Endothelial cell (in vitro differentiated cells): Measurements from ENCODE around the gene NOX5. TPM values are rescaled to one million over a fixed set of nuclear protein-coding genes. Genes with fewer than 3 reads are reported as not detected.
A peak's percentile ranks its signal among the peaks of the same experiment; 100 is the strongest.

Source experiments
- DNase-seq: peaks from one replicate; pipeline ENCODE4 v3.0.0; 2021; ENCODE audit warnings: low spot score
- H3K27ac Mint-ChIP-seq: one replicate; pipeline ENCODE4 v1.8.0; 2021; ENCODE audit warnings: mixed read lengths, inconsistent platforms; ENCODE audit not compliant: unreplicated experiment
- H3K27me3 Mint-ChIP-seq: one replicate; pipeline ENCODE4 v1.8.0; 2021; ENCODE audit warnings: mild to moderate bottlenecking, moderate library complexity, mixed read lengths, inconsistent platforms; ENCODE audit not compliant: unreplicated experiment
- H3K36me3 Mint-ChIP-seq: one replicate; pipeline ENCODE4 v1.8.0; 2021; ENCODE audit warnings: mild to moderate bottlenecking, low read depth, mixed read lengths, inconsistent platforms; ENCODE audit not compliant: unreplicated experiment
- H3K4me1 Mint-ChIP-seq: one replicate; pipeline ENCODE4 v1.8.0; 2021; ENCODE audit warnings: mild to moderate bottlenecking, mixed read lengths, inconsistent platforms; ENCODE audit not compliant: unreplicated experiment
- H3K4me3 Mint-ChIP-seq: one replicate; pipeline ENCODE4 v1.8.0; 2021; ENCODE audit warnings: mild to moderate bottlenecking, mixed read lengths, inconsistent platforms; ENCODE audit not compliant: unreplicated experiment
- H3K9me3 Mint-ChIP-seq: one replicate; pipeline ENCODE4 v1.8.0; 2021; ENCODE audit warnings: mixed read lengths, inconsistent platforms; ENCODE audit not compliant: unreplicated experiment
- CTCF ChIP-seq: fragments of 200-600 bp; sonication (generic); IDR thresholded peaks from one replicate; pipeline ENCODE4 v1.5.0; 2021; ENCODE audit warnings: antibody characterized with exemption; ENCODE audit not compliant: unreplicated experiment
- total RNA-seq: library from RNA; stranded (reverse); fragmentation: NEBNext Ultra II Directional; extraction: Animal tissue kit (Norgen Biotek cat#: 25700); gene quantifications from one replicate; pipeline ENCODE4 v1.2.1, GENCODE V29; 2021; ENCODE audit not compliant: unreplicated experiment

Gene NOX5
- total RNA-seq, 1 donor from 2014 or later: not detected

- peak; percentile 58 for DNase-seq
- H3K9me3 Mint-ChIP-seq: no peaks in the 10 kb centered on the region
- H3K36me3 Mint-ChIP-seq: no peaks in the 10 kb centered on the region
- peaks cover 33% of the 10 kb centered on the region for H3K4me1 Mint-ChIP-seq
- peak overlapping the region; percentile 94 for H3K27ac Mint-ChIP-seq
- H3K4me3 Mint-ChIP-seq: peak overlapping the region; percentile 47
- H3K27me3 Mint-ChIP-seq: no peaks in the 10 kb centered on the region
- TF ChIP-seq CTCF: no peak
Observed at GRCh38 chr15:69081310-69082004, 67.0 kb downstream of the NOX5 start.

- peak overlapping the region; percentile 94 for H3K27ac Mint-ChIP-seq
Observed at GRCh38 chr15:69082021-69082502, 67.6 kb downstream of the NOX5 start.

GRCh38 chr15:69082554-69082953, 68.1 kb downstream of the NOX5 start:
- DNase-seq: no peak
- peaks cover 36% of the 10 kb centered on the region for H3K4me1 Mint-ChIP-seq
- peak overlapping the region; percentile 94 for H3K27ac Mint-ChIP-seq
- TF ChIP-seq CTCF: no peak
- H3K4me3 Mint-ChIP-seq: no peak overlapping the region
- no peaks in the 10 kb centered on the region for H3K27me3 Mint-ChIP-seq
- no peaks in the 10 kb centered on the region for H3K36me3 Mint-ChIP-seq
- H3K9me3 Mint-ChIP-seq: no peaks in the 10 kb centered on the region

More at GRCh38 chr15:69082021-69082502, 67.6 kb downstream of the NOX5 start:
- no peak for DNase-seq
- Mint-ChIP-seq H3K36me3 (no peaks in the 10 kb centered on the region), H3K4me3 (no peak overlapping the region), H3K9me3 (no peaks in the 10 kb centered on the region), H3K4me1 (peaks cover 33% of the 10 kb centered on the region), H3K27me3 (no peaks in the 10 kb centered on the region)
- TF ChIP-seq CTCF: no peak

GRCh38 chr15:69084404-69085030, 70.0 kb downstream of the NOX5 start:
- no peak for TF ChIP-seq CTCF
- H3K9me3 Mint-ChIP-seq: no peaks in the 10 kb centered on the region
- H3K4me3 Mint-ChIP-seq: no peak overlapping the region
- DNase-seq: no peak
- no peaks in the 10 kb centered on the region for H3K27me3 Mint-ChIP-seq
- H3K27ac Mint-ChIP-seq: no peak overlapping the region
- H3K36me3 Mint-ChIP-seq: no peaks in the 10 kb centered on the region
- H3K4me1 Mint-ChIP-seq: peaks cover 47% of the 10 kb centered on the region
